ENCODE measurements around the gene ZC3H10. TPM values are rescaled to one million over a fixed set of nuclear protein-coding genes. Genes with fewer than 3 reads are reported as not detected.

The ZC3H10 gene
- total and polyA plus RNA-seq, 2 of the 13 experiments (the other 11 are each of a cell fraction or from before 2014, with no cell fraction given): 0.70 to 2.3 TPM

DNA sequence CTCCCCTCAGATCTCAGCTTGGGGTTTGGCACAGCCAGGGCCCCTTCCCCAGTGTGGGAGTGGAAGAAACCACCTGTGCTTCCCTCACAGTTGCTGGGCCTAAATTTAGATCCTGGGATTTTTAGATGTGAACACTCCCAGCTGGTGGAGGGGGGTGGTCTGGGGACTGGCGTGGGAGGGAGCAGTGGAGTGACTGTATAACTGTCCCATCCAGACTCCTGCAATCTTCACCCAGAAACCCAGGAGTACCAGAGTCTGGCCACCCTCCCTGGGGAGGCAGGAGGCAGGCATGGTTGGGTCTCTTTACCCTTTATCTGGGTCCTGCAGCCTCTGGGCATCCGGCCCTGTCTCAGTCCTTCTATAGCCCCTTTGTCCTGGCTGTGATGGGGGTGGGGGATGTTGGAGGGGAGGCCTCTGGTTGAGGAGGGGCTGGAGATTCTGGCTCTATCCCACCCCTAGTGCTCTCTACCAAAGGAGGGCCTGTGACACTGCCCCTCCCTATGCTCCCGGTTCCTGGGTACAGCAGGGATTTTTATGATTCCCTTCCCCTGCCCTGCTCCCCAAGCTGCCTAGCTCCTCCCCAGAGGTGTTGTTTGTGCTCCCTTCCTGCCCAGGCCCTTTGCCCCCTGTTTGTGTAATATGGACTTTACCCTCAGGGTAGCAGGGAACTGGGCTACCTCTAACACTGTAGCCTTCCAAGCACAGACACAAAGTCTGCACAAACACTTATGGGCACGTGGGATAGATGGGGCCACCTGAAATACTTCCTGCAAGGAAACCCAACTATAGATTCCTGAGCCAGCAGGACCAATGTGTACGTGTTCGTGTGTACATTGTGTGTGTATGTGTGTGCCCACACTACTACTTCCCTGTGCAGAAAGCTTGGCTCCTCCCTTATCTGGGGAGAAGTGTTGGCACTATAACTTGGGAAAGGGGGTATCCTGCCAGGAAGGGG, 36.4 kb upstream of the ZC3H10 start (continued):
- TF ChIP-seq ZBED4 (CRISPR knock-in tag; IDR thresholded peaks at IDR 0.05; ENCODE audit: borderline replicate concordance) (peak; percentile 94), ARID3A (IDR thresholded peaks at IDR 0.05; ENCODE audit: low read depth, low read length) (peak; percentile 22; the same call in 1 of the 2 replicates), GPN1 (CRISPR knock-in tag; IDR thresholded peaks at IDR 0.05; ENCODE audit: borderline replicate concordance) (no peak), HMG20B (CRISPR knock-in tag; conservative IDR thresholded peaks at IDR 0.05) (peak; percentile 97), ZNF317 (CRISPR knock-in tag; IDR thresholded peaks at IDR 0.05) (peak; percentile 98), NFYB (CRISPR knock-in tag; IDR thresholded peaks at IDR 0.05) (peak; percentile 35; the same call in 1 of the 2 replicates), RNF2 (conservative IDR thresholded peaks at IDR 0.05; ENCODE audit: low read depth) (0 out of 2 replicates have a peak, but pooled peaks have one; percentile 17), ASH2L (IDR thresholded peaks at IDR 0.05; ENCODE audit: insufficient read length, low read depth, low read length) (peak; percentile 83), SKI (IDR thresholded peaks at IDR 0.05; ENCODE audit: partially characterized antibody) (peak; percentile 93), ZNF446 (CRISPR knock-in tag; IDR thresholded peaks at IDR 0.05) (no peak), ZNF33B (CRISPR knock-in tag; IDR thresholded peaks at IDR 0.05) (peak; percentile 68; the same call in 1 of the 2 replicates), NFIB (CRISPR knock-in tag; IDR thresholded peaks at IDR 0.05; ENCODE audit: borderline replicate concordance) (no peak), ZNF878 (CRISPR knock-in tag; IDR thresholded peaks at IDR 0.05) (peak; percentile 99), KLF13 (CRISPR knock-in tag; IDR thresholded peaks at IDR 0.05) (no peak), ZNF749 (CRISPR knock-in tag; IDR thresholded peaks at IDR 0.05; ENCODE audit: borderline replicate concordance) (no peak; the same call in 1 of the 2 replicates), ZNF354B (CRISPR knock-in tag; IDR thresholded peaks at IDR 0.05) (no peak), ZNF431 (CRISPR knock-in tag; IDR thresholded peaks at IDR 0.05; ENCODE audit: borderline replicate concordance, low read depth) (peak; percentile 89)
- TF ChIP-seq, protein P1, sequence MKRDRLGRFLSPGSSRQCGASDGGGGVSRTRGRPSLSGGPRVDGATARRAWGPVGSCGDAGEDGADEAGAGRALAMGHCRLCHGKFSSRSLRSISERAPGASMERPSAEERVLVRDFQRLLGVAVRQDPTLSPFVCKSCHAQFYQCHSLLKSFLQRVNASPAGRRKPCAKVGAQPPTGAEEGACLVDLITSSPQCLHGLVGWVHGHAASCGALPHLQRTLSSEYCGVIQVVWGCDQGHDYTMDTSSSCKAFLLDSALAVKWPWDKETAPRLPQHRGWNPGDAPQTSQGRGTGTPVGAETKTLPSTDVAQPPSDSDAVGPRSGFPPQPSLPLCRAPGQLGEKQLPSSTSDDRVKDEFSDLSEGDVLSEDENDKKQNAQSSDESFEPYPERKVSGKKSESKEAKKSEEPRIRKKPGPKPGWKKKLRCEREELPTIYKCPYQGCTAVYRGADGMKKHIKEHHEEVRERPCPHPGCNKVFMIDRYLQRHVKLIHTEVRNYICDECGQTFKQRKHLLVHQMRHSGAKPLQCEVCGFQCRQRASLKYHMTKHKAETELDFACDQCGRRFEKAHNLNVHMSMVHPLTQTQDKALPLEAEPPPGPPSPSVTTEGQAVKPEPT (CRISPR knock-in tag; IDR thresholded peaks at IDR 0.05; ENCODE audit: low read depth): peak; percentile 93; the same call in 1 of the 2 replicates
- TF ChIP-seq, protein P2, sequence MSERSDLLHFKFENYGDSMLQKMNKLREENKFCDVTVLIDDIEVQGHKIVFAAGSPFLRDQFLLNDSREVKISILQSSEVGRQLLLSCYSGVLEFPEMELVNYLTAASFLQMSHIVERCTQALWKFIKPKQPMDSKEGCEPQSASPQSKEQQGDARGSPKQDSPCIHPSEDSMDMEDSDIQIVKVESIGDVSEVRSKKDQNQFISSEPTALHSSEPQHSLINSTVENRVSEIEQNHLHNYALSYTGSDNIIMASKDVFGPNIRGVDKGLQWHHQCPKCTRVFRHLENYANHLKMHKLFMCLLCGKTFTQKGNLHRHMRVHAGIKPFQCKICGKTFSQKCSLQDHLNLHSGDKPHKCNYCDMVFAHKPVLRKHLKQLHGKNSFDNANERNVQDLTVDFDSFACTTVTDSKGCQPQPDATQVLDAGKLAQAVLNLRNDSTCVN (CRISPR knock-in tag; IDR thresholded peaks at IDR 0.05; ENCODE audit: borderline replicate concordance): no peak; the same call in 1 of the 2 replicates

All from HepG2 (cell line).